Glutamatergic neuron (in vitro differentiated cells): Measurements from ENCODE around the gene CNOT1. TPM values are rescaled to one million over a fixed set of nuclear protein-coding genes. Genes with fewer than 3 reads are reported as not detected.

ENCODE experiments used
- DNase-seq: peaks from one replicate; pipeline ENCODE4 v3.0.0; 2022
- H3K27ac Mint-ChIP-seq: one replicate; pipeline ENCODE4 v1.8.0; 2020; ENCODE audit warnings: mild to moderate bottlenecking, mixed read lengths, inconsistent platforms; ENCODE audit not compliant: unreplicated experiment
- H3K27me3 Mint-ChIP-seq: one replicate; pipeline ENCODE4 v1.8.0; 2020; ENCODE audit warnings: mild to moderate bottlenecking, moderate library complexity, mixed read lengths, inconsistent platforms; ENCODE audit not compliant: unreplicated experiment
- H3K36me3 Mint-ChIP-seq: one replicate; pipeline ENCODE4 v1.8.0; 2020; ENCODE audit warnings: mild to moderate bottlenecking, mixed read lengths, inconsistent platforms; ENCODE audit not compliant: unreplicated experiment
- H3K4me1 Mint-ChIP-seq: one replicate; pipeline ENCODE4 v1.8.0; 2020; ENCODE audit warnings: mild to moderate bottlenecking, low read depth, mixed read lengths, inconsistent platforms; ENCODE audit not compliant: unreplicated experiment
- H3K4me3 Mint-ChIP-seq: one replicate; pipeline ENCODE4 v1.8.0; 2020; ENCODE audit warnings: mild to moderate bottlenecking, mixed read lengths, inconsistent platforms; ENCODE audit not compliant: unreplicated experiment
- H3K9me3 Mint-ChIP-seq: one replicate; pipeline ENCODE4 v1.8.0; 2020; ENCODE audit warnings: mild to moderate bottlenecking, moderate library complexity, mixed read lengths, inconsistent platforms; ENCODE audit not compliant: unreplicated experiment
- CTCF ChIP-seq: fragments of 200-600 bp; sonication (generic); IDR thresholded peaks from one replicate; pipeline ENCODE4 v1.5.0; 2021; ENCODE audit not compliant: partially characterized antibody, unreplicated experiment
- total RNA-seq: library from RNA; stranded (reverse); fragmentation: NEBNext Ultra II Directional; extraction: Animal tissue kit (Norgen Biotek cat#: 25700); gene quantifications from one replicate; pipeline ENCODE4 v1.2.1, GENCODE V29; 2021; ENCODE audit not compliant: unreplicated experiment

The CNOT1 gene
- total RNA-seq, 1 donor from 2014 or later: 165 TPM

- H3K36me3 Mint-ChIP-seq: no peaks in the 10 kb centered on the region
- no peaks in the 10 kb centered on the region for H3K4me1 Mint-ChIP-seq
- H3K27ac Mint-ChIP-seq: no peak overlapping the region
- H3K9me3 Mint-ChIP-seq: no peaks in the 10 kb centered on the region
- TF ChIP-seq CTCF: no peak
- DNase-seq: no peak
- H3K27me3 Mint-ChIP-seq: no peaks in the 10 kb centered on the region
- H3K4me3 Mint-ChIP-seq: no peak overlapping the region
These were observed 92.3 kb downstream of the CNOT1 start for GRCh38 chr16:58537124-58537906.

GRCh38 chr16:58536278-58536677 lies 93.3 kb downstream of the CNOT1 start:
- TF ChIP-seq CTCF: no peak
- Mint-ChIP-seq H3K27ac (no peak overlapping the region), H3K4me1 (no peaks in the 10 kb centered on the region), H3K36me3 (no peaks in the 10 kb centered on the region), H3K27me3 (no peaks in the 10 kb centered on the region), H3K4me3 (no peak overlapping the region), H3K9me3 (no peaks in the 10 kb centered on the region)
- no peak for DNase-seq

GRCh38 chr16:58535100-58535499 lies 94.5 kb downstream of the CNOT1 start:
- H3K4me1 Mint-ChIP-seq: no peaks in the 10 kb centered on the region
- H3K27ac Mint-ChIP-seq: no peak overlapping the region
- no peaks in the 10 kb centered on the region for H3K9me3 Mint-ChIP-seq
- H3K36me3 Mint-ChIP-seq: no peaks in the 10 kb centered on the region
- H3K27me3 Mint-ChIP-seq: no peaks in the 10 kb centered on the region
- H3K4me3 Mint-ChIP-seq: no peak overlapping the region
- TF ChIP-seq CTCF: no peak
- DNase-seq: no peak

GRCh38 chr16:58533751-58534470 lies 95.7 kb downstream of the CNOT1 start:
- Mint-ChIP-seq H3K27ac (peak overlapping the region; percentile 31), H3K9me3 (no peaks in the 10 kb centered on the region), H3K36me3 (no peaks in the 10 kb centered on the region), H3K4me3 (no peak overlapping the region), H3K4me1 (no peaks in the 10 kb centered on the region), H3K27me3 (no peaks in the 10 kb centered on the region)
- no peak for DNase-seq
- no peak for TF ChIP-seq CTCF

GRCh38 chr16:58532414-58532813 lies 97.2 kb downstream of the CNOT1 start:
- Mint-ChIP-seq H3K4me3 (no peak overlapping the region), H3K27ac (no peak overlapping the region), H3K9me3 (no peaks in the 10 kb centered on the region), H3K36me3 (no peaks in the 10 kb centered on the region), H3K27me3 (no peaks in the 10 kb centered on the region), H3K4me1 (no peaks in the 10 kb centered on the region)
- no peak for TF ChIP-seq CTCF
- DNase-seq: no peak
